ENCODE data around the gene GINS3. TPM values are rescaled to one million over a fixed set of nuclear protein-coding genes. Genes with fewer than 3 reads are reported as not detected.
"Not testable (repeated sequence)": the region's sequence is repeated elsewhere in the genome, so short reads cannot be mapped to it uniquely, and the experiment has no call there.

GINS3 gene
- total RNA-seq, 1 experiment from 2014 or later = 24.3 TPM

- Histone ChIP-seq H3K36me3 (no peaks in the 10 kb centered on the region), H3K4me3 (no peak overlapping the region), H3K27me3 (peaks cover 6% of the 10 kb centered on the region; the same call in 1 of the 2 replicates), H3K9me3 (0 out of 2 replicates have a peak, but pooled peaks cover 2% of the 10 kb centered on the region)
- no peak for DNase-seq
Observed at GRCh38 chr16:58378401-58378800, 13.9 kb upstream of the GINS3 start.

- DNase-seq = no peak
- Histone ChIP-seq H3K36me3 (no peaks in the 10 kb centered on the region), H3K9me3 (0 out of 2 replicates have a peak, but pooled peaks cover 2% of the 10 kb centered on the region), H3K4me3 (no peak overlapping the region), H3K27me3 (no peaks in the 10 kb centered on the region)
Observed at GRCh38 chr16:58379736-58380135, 12.5 kb upstream of the GINS3 start.

- Histone ChIP-seq H3K4me3 (no peak overlapping the region), H3K36me3 (no peaks in the 10 kb centered on the region), H3K27me3 (no peaks in the 10 kb centered on the region), H3K9me3 (0 out of 2 replicates have a peak, but pooled peaks cover 2% of the 10 kb centered on the region)
- no peak for DNase-seq
Observed at GRCh38 chr16:58381661-58382060, 10.6 kb upstream of the GINS3 start.

- Histone ChIP-seq H3K4me3 (no peak overlapping the region), H3K36me3 (no peaks in the 10 kb centered on the region), H3K9me3 (peaks cover 2% of the 10 kb centered on the region; the same call in 1 of the 2 replicates), H3K27me3 (no peaks in the 10 kb centered on the region)
- no peak for DNase-seq
Observed at GRCh38 chr16:58384437-58385055, 7.7 kb upstream of the GINS3 start.

- Histone ChIP-seq H3K27me3 (no peaks in the 10 kb centered on the region), H3K36me3 (no peaks in the 10 kb centered on the region), H3K9me3 (peaks cover 2% of the 10 kb centered on the region; the same call in 1 of the 2 replicates), H3K4me3 (no peak overlapping the region)
- no peak for DNase-seq
Observed at GRCh38 chr16:58385218-58385773, 7.0 kb upstream of the GINS3 start.

GRCh38 chr16:58389724-58390123 is 2.5 kb upstream of the GINS3 start:
- peaks cover 9% of the 10 kb centered on the region for H3K36me3 ChIP-seq
- DNase-seq = no peak
- H3K9me3 ChIP-seq = no peaks in the 10 kb centered on the region; the same call in 1 of the 2 replicates
- H3K27me3 ChIP-seq = no peaks in the 10 kb centered on the region
- H3K4me3 ChIP-seq = no peak overlapping the region

GRCh38 chr16:58393138-58393504 is 850 bp downstream of the GINS3 start:
- Histone ChIP-seq H3K27me3 (no peaks in the 10 kb centered on the region), H3K4me3 (peak overlapping the region; percentile 92)
- DNase-seq = peak; percentile 48

GRCh38 chr16:58396897-58397296 is 4.6 kb downstream of the GINS3 start:
- H3K9me3 ChIP-seq, H3K4me3 ChIP-seq, H3K27me3 ChIP-seq, DNase-seq: not testable (repeated sequence)
- peaks cover 47% of the 10 kb centered on the region for H3K36me3 ChIP-seq

More at GRCh38 chr16:58393138-58393504, 850 bp downstream of the GINS3 start:
- H3K36me3 ChIP-seq = peaks cover 15% of the 10 kb centered on the region
- no peaks in the 10 kb centered on the region; the same call in 1 of the 2 replicates for H3K9me3 ChIP-seq

- Histone ChIP-seq H3K36me3 (peaks cover 65% of the 10 kb centered on the region), H3K4me3 (no peak overlapping the region), H3K9me3 (peaks cover 9% of the 10 kb centered on the region), H3K27me3 (no peaks in the 10 kb centered on the region)
- no peak for DNase-seq
Observed at GRCh38 chr16:58399718-58400633, 7.7 kb downstream of the GINS3 start.

- DNase-seq, H3K9me3 ChIP-seq, H3K4me3 ChIP-seq, H3K27me3 ChIP-seq: not testable (repeated sequence)
- peaks cover 76% of the 10 kb centered on the region for H3K36me3 ChIP-seq
Observed at GRCh38 chr16:58401305-58401704, 9.0 kb downstream of the GINS3 start.

GRCh38 chr16:58402796-58403195 is 10.5 kb downstream of the GINS3 start:
- DNase-seq = no peak
- no peaks in the 10 kb centered on the region for H3K27me3 ChIP-seq
- H3K4me3 ChIP-seq = no peak overlapping the region

GRCh38 chr16:58409316-58409973 is 17.2 kb downstream of the GINS3 start:
- Histone ChIP-seq H3K27me3 (no peaks in the 10 kb centered on the region), H3K36me3 (peaks cover 18% of the 10 kb centered on the region), H3K9me3 (no peaks in the 10 kb centered on the region), H3K4me3 (no peak overlapping the region)
- peak; percentile 94 for DNase-seq

More at GRCh38 chr16:58402796-58403195, 10.5 kb downstream of the GINS3 start:
- H3K9me3 ChIP-seq = peaks cover 9% of the 10 kb centered on the region
- peaks cover 76% of the 10 kb centered on the region for H3K36me3 ChIP-seq

GRCh38 chr16:58411336-58411735 is 19.1 kb downstream of the GINS3 start:
- Histone ChIP-seq H3K36me3 (peaks cover 2% of the 10 kb centered on the region), H3K4me3 (no peak overlapping the region), H3K9me3 (no peaks in the 10 kb centered on the region), H3K27me3 (no peaks in the 10 kb centered on the region)
- DNase-seq = no peak

GRCh38 chr16:58411736-58412614 is 19.7 kb downstream of the GINS3 start:
- no peak for DNase-seq
- Histone ChIP-seq H3K27me3 (no peaks in the 10 kb centered on the region), H3K36me3 (no peaks in the 10 kb centered on the region), H3K4me3 (no peak overlapping the region), H3K9me3 (no peaks in the 10 kb centered on the region)

GRCh38 chr16:58412615-58412970 is 20.3 kb downstream of the GINS3 start:
- H3K9me3 ChIP-seq, H3K4me3 ChIP-seq, H3K36me3 ChIP-seq, DNase-seq, H3K27me3 ChIP-seq: not testable (repeated sequence)

- DNase-seq = no peak
- Histone ChIP-seq H3K27me3 (no peaks in the 10 kb centered on the region), H3K9me3 (no peaks in the 10 kb centered on the region), H3K36me3 (no peaks in the 10 kb centered on the region), H3K4me3 (no peak overlapping the region)
Observed at GRCh38 chr16:58413359-58413758, 21.1 kb downstream of the GINS3 start.

All from MG63 (cell line).